ENCODE data around the gene WWC2. TPM values are rescaled to one million over a fixed set of nuclear protein-coding genes. Genes with fewer than 3 reads are reported as not detected.
"Not testable (repeated sequence)": the region's sequence is repeated elsewhere in the genome, so short reads cannot be mapped to it uniquely, and the experiment has no call there.

The WWC2 gene
- polyA plus RNA-seq, 1 donor: 67.5 TPM

- no peak for DNase-seq
These were observed 41.9 kb downstream of the WWC2 start for GRCh38 chr4:183140911-183141320.

GRCh38 chr4:183141997-183142396, 42.9 kb downstream of the WWC2 start:
- DNase-seq: no peak

GRCh38 chr4:183142571-183143550, 43.8 kb downstream of the WWC2 start:
- no peak for DNase-seq

- DNase-seq: no peak
These were observed 45.7 kb downstream of the WWC2 start for GRCh38 chr4:183144787-183145186.

GRCh38 chr4:183145773-183146172, 46.7 kb downstream of the WWC2 start:
- no peak for DNase-seq

- DNase-seq: no peak
These were observed 47.4 kb downstream of the WWC2 start for GRCh38 chr4:183146478-183146877.

GRCh38 chr4:183147196-183147595, 48.1 kb downstream of the WWC2 start:
- no peak for DNase-seq

- DNase-seq: no peak
These were observed 48.9 kb downstream of the WWC2 start for GRCh38 chr4:183147983-183148382.

GRCh38 chr4:183149616-183150539, 50.8 kb downstream of the WWC2 start:
- no peak for DNase-seq

- not testable (repeated sequence) for DNase-seq
These were observed 51.6 kb downstream of the WWC2 start for GRCh38 chr4:183150664-183151063.

GRCh38 chr4:183152232-183152631, 53.2 kb downstream of the WWC2 start:
- DNase-seq: not testable (repeated sequence)

GRCh38 chr4:183153190-183153916, 54.3 kb downstream of the WWC2 start:
- no peak for DNase-seq

- DNase-seq: no peak
These were observed 55.8 kb downstream of the WWC2 start for GRCh38 chr4:183154701-183155391.

GRCh38 chr4:183155450-183156184, 56.6 kb downstream of the WWC2 start:
- DNase-seq: no peak

GRCh38 chr4:183157215-183157614, 58.2 kb downstream of the WWC2 start:
- DNase-seq: no peak

GRCh38 chr4:183158062-183158461, 59.0 kb downstream of the WWC2 start:
- no peak for DNase-seq

GRCh38 chr4:183161630-183162029, 62.6 kb downstream of the WWC2 start:
- no peak for DNase-seq

- DNase-seq: no peak
These were observed 64.1 kb downstream of the WWC2 start for GRCh38 chr4:183163135-183163534.

- DNase-seq: no peak
These were observed 65.9 kb downstream of the WWC2 start for GRCh38 chr4:183164963-183165362.

GRCh38 chr4:183165376-183165775, 66.3 kb downstream of the WWC2 start:
- no peak for DNase-seq

- DNase-seq: no peak
These were observed 71.8 kb downstream of the WWC2 start for GRCh38 chr4:183170894-183171293.
